ENCODE data around the gene PTF1A. TPM values are rescaled to one million over a fixed set of nuclear protein-coding genes. Genes with fewer than 3 reads are reported as not detected.

Gene PTF1A
- total and polyA plus RNA-seq, 8 donors: 0.35 to 3.4 (median 0.93) TPM; not detected in 4

- Histone ChIP-seq H3K9me3 (no peaks in the 10 kb centered on the region), H3K4me3 (peak overlapping the region in 1 of 4 donors; percentile 4), H3K27ac (no peak overlapping the region), H3K4me1 (peaks cover 0 to 31% (median 17%) of the 10 kb centered on the region in 4 donors), H3K36me3 (no peaks in the 10 kb centered on the region), H3K27me3 (peaks cover 18 to 97% (median 54%) of the 10 kb centered on the region in 3 donors)
- intact Hi-C loops (cut with DNase I; ENCODE audit: low total_unique reads): no loop called here
- no peak for DNase-seq
- WGBS, 5 donors: 3 to 6% (median 4%) methylated on average over 22 to 88 of the region's 88 CpGs
- no peak for TF ChIP-seq CTCF (IDR thresholded peaks at IDR 0.05)
- TF ChIP-seq EP300 (IDR thresholded peaks at IDR 0.05): no peak
- TF ChIP-seq POLR2A (IDR thresholded peaks at IDR 0.05): no peak
Measured at GRCh38 chr10:23174074-23174976, 17.8 kb upstream of the PTF1A start.

- intact Hi-C loops (cut with DNase I; ENCODE audit: low total_unique reads): no loop called here
- no peak overlapping the region for H3K27ac ChIP-seq
- no peaks in the 10 kb centered on the region for H3K9me3 ChIP-seq
- TF ChIP-seq EP300 (IDR thresholded peaks at IDR 0.05) (no peak), POLR2AphosphoS5 (IDR thresholded peaks at IDR 0.05) (no peak), POLR2A (IDR thresholded peaks at IDR 0.05) (no peak), CTCF (IDR thresholded peaks at IDR 0.05) (no peak)
- DNase-seq: no peak
- peaks cover 18 to 99% (median 54%) of the 10 kb centered on the region in 3 donors for H3K27me3 ChIP-seq
- H3K4me3 ChIP-seq: no peak overlapping the region
- H3K4me1 ChIP-seq: peaks cover 0 to 31% (median 17%) of the 10 kb centered on the region in 4 donors
- H3K36me3 ChIP-seq: no peaks in the 10 kb centered on the region
- 13 to 29% (median 14%) methylated on average over 6 to 14 of the region's 14 CpGs for WGBS, 5 donors
Measured at GRCh38 chr10:23174977-23175512, 17.1 kb upstream of the PTF1A start.

GRCh38 chr10:23186178-23186577 lies 5.9 kb upstream of the PTF1A start:
- Histone ChIP-seq H3K9me3 (no peaks in the 10 kb centered on the region), H3K27me3 (peaks cover 0 to 56% (median 16%) of the 10 kb centered on the region in 3 donors), H3K27ac (no peak overlapping the region), H3K4me1 (peaks cover 0 to 13% (median 0%) of the 10 kb centered on the region in 4 donors), H3K4me3 (no peak overlapping the region), H3K36me3 (no peaks in the 10 kb centered on the region)
- no peak for DNase-seq
- TF ChIP-seq CTCF (IDR thresholded peaks at IDR 0.05) (no peak), POLR2AphosphoS5 (IDR thresholded peaks at IDR 0.05) (no peak), POLR2A (IDR thresholded peaks at IDR 0.05) (no peak), EP300 (IDR thresholded peaks at IDR 0.05) (no peak)
- WGBS, 5 donors: 40 to 53% (median 47%) methylated on average over 7 of the region's 7 CpGs
- intact Hi-C loops (cut with DNase I; ENCODE audit: low total_unique reads): no loop called here

GRCh38 chr10:23186697-23187096 lies 5.4 kb upstream of the PTF1A start:
- Histone ChIP-seq H3K9me3 (no peaks in the 10 kb centered on the region), H3K4me1 (peaks cover 0 to 18% (median 3%) of the 10 kb centered on the region in 4 donors), H3K4me3 (no peak overlapping the region), H3K27ac (no peak overlapping the region), H3K36me3 (no peaks in the 10 kb centered on the region), H3K27me3 (peaks cover 2 to 61% (median 21%) of the 10 kb centered on the region in 3 donors)
- no peak for TF ChIP-seq POLR2A (IDR thresholded peaks at IDR 0.05)
- TF ChIP-seq CTCF (IDR thresholded peaks at IDR 0.05): no peak
- no peak for TF ChIP-seq POLR2AphosphoS5 (IDR thresholded peaks at IDR 0.05)
- no peak for TF ChIP-seq EP300 (IDR thresholded peaks at IDR 0.05)
- 6 to 11% (median 10%) methylated on average over 5 of the region's 5 CpGs for WGBS, 5 donors
- no peak for DNase-seq
- intact Hi-C loops (cut with DNase I; ENCODE audit: low total_unique reads): no loop called here
